Measurements from ENCODE around the gene RAB44. TPM values are rescaled to one million over a fixed set of nuclear protein-coding genes. Genes with fewer than 3 reads are reported as not detected.

RAB44 gene
- total RNA-seq, 1 donor from 2014 or later, result 0.20 TPM

DNA sequence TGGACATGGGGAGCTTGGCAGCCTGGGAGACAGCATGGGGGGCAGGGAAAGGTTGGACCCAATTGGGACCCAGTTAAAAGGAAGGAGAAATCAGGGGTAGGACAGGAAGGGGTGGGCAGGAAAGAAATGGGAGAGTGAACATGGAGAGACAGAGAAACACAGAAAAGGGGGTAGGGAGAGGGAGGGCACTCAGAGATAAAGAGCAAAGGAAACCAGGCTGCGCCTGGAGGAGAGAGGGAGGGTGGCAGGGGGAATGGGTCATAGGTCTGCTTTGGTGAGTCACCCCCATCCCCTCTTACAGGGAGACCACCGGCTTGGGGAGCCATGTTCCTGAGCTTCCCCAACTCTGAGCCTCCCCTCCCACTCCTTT is 46.7 kb downstream of the RAB44 start:
- Mint-ChIP-seq H3K27me3 (no peaks in the 10 kb centered on the region), H3K27ac (peak overlapping the region; percentile 84), H3K4me1 (peaks cover 72% of the 10 kb centered on the region), H3K36me3 (ENCODE audit: low read depth) (peaks cover 70% of the 10 kb centered on the region), H3K9me3 (peaks cover 3% of the 10 kb centered on the region), H3K4me3 (peak overlapping the region; percentile 59)
- TF ChIP-seq, protein P1, sequence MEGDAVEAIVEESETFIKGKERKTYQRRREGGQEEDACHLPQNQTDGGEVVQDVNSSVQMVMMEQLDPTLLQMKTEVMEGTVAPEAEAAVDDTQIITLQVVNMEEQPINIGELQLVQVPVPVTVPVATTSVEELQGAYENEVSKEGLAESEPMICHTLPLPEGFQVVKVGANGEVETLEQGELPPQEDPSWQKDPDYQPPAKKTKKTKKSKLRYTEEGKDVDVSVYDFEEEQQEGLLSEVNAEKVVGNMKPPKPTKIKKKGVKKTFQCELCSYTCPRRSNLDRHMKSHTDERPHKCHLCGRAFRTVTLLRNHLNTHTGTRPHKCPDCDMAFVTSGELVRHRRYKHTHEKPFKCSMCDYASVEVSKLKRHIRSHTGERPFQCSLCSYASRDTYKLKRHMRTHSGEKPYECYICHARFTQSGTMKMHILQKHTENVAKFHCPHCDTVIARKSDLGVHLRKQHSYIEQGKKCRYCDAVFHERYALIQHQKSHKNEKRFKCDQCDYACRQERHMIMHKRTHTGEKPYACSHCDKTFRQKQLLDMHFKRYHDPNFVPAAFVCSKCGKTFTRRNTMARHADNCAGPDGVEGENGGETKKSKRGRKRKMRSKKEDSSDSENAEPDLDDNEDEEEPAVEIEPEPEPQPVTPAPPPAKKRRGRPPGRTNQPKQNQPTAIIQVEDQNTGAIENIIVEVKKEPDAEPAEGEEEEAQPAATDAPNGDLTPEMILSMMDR (IDR thresholded peaks at IDR 0.05), result no peak
- ChIA-PET CTCF (interaction anchor here (1.5 kb wide), 1 partner anchor 14 kb away, joined by 3 read pairs; no protein-coding TSS in a partner anchor), POLR2A (interaction anchor here (0.9 to 1.3 kb wide), 3 partner anchors 11 to 141 kb away, joined by 3 to 4 read pairs (median 4); partner anchors contain the start of gene CDKN1A)
- intact Hi-C loops (cut with micrococcal nuclease), result no loop called here
- ATAC-seq (ENCODE audit: low read depth), result peak; percentile 18
- no peak for DNase-seq

DNA sequence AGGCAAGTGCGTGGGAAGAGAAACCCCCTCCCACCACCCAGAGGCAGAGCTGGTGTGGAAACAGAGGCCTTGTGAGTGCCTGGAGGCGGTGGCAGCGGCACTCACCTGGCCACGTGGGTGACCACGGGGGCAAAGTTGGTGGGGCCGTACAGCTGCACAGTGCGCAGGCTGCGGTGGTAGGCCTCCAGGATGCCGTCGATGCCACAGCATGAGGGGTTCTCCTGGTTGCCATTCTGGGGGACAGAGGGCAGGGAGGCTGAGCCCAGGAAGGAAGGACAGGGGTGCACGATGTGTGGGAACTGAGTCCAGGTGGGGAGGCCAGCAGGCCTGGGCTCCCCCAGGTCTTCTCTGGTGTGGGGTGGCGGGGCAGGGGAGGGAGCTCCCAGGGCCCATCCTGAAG is 47.7 kb downstream of the RAB44 start:
- H3K4me1 Mint-ChIP-seq, result peaks cover 72% of the 10 kb centered on the region
- TF ChIP-seq, protein P1 (IDR thresholded peaks at IDR 0.05), result no peak
- H3K27ac Mint-ChIP-seq, result no peak overlapping the region
- intact Hi-C loops (cut with micrococcal nuclease), result no loop called here
- ATAC-seq (ENCODE audit: low read depth) (no peak), DNase-seq (no peak)
- H3K36me3 Mint-ChIP-seq (ENCODE audit: low read depth), result peaks cover 78% of the 10 kb centered on the region
- ChIA-PET POLR2A (no interaction called here), CTCF (interaction anchor here (1.5 kb wide), 1 partner anchor 13 kb away, joined by 3 read pairs; no protein-coding TSS in a partner anchor)
- no peaks in the 10 kb centered on the region for H3K27me3 Mint-ChIP-seq
- H3K4me3 Mint-ChIP-seq, result no peak overlapping the region
- peaks cover 3% of the 10 kb centered on the region for H3K9me3 Mint-ChIP-seq

DNA sequence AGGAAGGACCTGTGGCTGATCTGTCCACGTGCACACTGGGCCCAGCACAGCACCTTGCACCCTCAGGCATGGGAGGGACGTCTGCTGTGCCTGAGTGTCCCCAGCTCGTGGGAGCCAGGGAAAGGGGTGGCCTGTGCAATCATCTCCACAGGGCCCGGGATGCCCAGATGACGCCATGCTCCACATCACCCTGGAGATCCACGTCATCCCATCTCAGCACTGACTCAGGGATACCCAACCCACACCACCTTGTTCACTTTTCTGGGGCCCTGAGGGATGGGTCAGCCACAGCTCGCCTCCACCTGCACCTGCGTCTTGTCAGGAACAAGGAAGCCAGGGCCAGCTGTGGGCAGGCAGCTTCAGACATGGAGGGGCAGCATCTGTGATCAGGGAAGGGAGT is 48.2 kb downstream of the RAB44 start:
- peaks cover 81% of the 10 kb centered on the region for H3K36me3 Mint-ChIP-seq (ENCODE audit: low read depth)
- ChIA-PET CTCF (no interaction called here), POLR2A (interaction anchor here (1.2 kb wide), 1 partner anchor 9 kb away, joined by 3 read pairs; no protein-coding TSS in a partner anchor)
- H3K27ac Mint-ChIP-seq, result peak overlapping the region; percentile 12
- H3K27me3 Mint-ChIP-seq, result no peaks in the 10 kb centered on the region
- H3K9me3 Mint-ChIP-seq, result peaks cover 3% of the 10 kb centered on the region
- ATAC-seq (ENCODE audit: low read depth), result no peak
- H3K4me1 Mint-ChIP-seq, result peaks cover 72% of the 10 kb centered on the region
- no peak for DNase-seq
- intact Hi-C loops (cut with micrococcal nuclease), result no loop called here
- TF ChIP-seq, protein P1 (IDR thresholded peaks at IDR 0.05), result no peak
- H3K4me3 Mint-ChIP-seq, result no peak overlapping the region

DNA sequence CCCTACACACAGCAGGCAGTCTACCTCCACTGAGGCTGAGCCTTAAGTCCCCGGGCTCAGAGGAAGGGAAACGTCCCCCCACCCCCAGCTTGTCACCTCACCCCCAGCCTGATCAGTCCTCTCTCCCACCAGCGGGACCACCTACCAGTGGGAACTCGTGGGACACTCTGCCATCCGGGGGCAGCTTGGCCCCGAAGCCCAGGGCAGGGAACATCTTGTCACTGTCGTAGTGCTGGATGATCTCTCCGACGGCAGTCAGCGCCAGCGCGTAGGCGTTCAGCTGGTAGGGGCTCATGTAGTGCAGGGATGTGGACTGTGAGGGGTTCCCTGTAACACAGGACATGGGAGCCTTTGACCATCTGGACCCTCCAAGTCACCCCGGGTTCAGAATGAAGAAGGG is 48.6 kb downstream of the RAB44 start:
- no peaks in the 10 kb centered on the region for H3K27me3 Mint-ChIP-seq
- no peak for DNase-seq
- H3K9me3 Mint-ChIP-seq, result peaks cover 3% of the 10 kb centered on the region
- H3K4me1 Mint-ChIP-seq, result peaks cover 72% of the 10 kb centered on the region
- ChIA-PET POLR2A (interaction anchor here (1.2 kb wide), 1 partner anchor 9 kb away, joined by 3 read pairs; no protein-coding TSS in a partner anchor), CTCF (no interaction called here)
- TF ChIP-seq, protein P1 (IDR thresholded peaks at IDR 0.05), result no peak
- peaks cover 85% of the 10 kb centered on the region for H3K36me3 Mint-ChIP-seq (ENCODE audit: low read depth)
- intact Hi-C loops (cut with micrococcal nuclease), result no loop called here
- H3K27ac Mint-ChIP-seq, result peak overlapping the region; percentile 15
- H3K4me3 Mint-ChIP-seq, result no peak overlapping the region
- no peak for ATAC-seq (ENCODE audit: low read depth)

DNA sequence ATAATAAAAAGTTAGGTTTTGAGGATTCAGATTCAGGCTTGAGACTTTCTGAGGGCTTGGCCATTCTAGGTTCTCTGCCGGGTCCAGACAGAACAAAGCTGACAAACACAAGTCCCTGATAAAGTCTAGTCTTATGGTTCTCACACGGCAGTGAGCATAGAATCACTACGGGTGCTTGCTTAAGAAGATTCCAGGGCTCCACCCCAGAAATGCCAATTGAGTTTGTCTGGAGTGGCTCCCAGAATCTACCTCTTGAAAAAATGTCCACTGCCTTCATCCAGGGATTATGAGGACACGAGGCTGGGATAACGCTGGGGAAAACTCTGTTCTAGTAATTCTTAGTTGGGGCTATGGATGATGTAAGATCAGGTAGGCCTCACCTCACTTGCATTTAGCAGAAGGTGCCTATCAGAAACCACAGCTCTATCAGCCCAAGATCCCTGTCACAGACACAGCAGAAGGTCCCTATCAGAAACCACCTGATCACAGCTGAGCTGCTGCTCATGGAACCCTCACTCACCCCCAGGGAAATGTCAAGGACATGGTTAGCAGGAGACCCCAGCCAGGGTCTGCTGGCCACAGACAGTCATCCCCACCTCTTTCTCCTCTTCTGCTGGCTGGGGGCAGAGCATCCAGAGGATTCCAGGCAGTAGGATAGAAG is 52.3 kb downstream of the RAB44 start:
- Mint-ChIP-seq H3K36me3 (ENCODE audit: low read depth) (peaks cover 67% of the 10 kb centered on the region), H3K9me3 (peaks cover 3% of the 10 kb centered on the region), H3K27ac (peak overlapping the region; percentile 31), H3K4me1 (peaks cover 77% of the 10 kb centered on the region), H3K4me3 (no peak overlapping the region), H3K27me3 (no peaks in the 10 kb centered on the region)
- CTCF ChIA-PET, result interaction anchor here (1.5 kb wide), 1 partner anchor 9 kb away, joined by 5 read pairs; no protein-coding TSS in a partner anchor
- DNase-seq, result no peak
- intact Hi-C loops (cut with micrococcal nuclease), result no loop called here
- TF ChIP-seq, protein P1 (IDR thresholded peaks at IDR 0.05), result no peak
- POLR2A ChIA-PET, result no interaction called here
- no peak for ATAC-seq (ENCODE audit: low read depth)

Data from activated B cell treated with CpG ODN at 0.5 μM for 24 hours (primary cell).